IMR-90 (cell line): ENCODE data around the gene MPG. TPM values are rescaled to one million over a fixed set of nuclear protein-coding genes. Genes with fewer than 3 reads are reported as not detected.

Experiments
- ATAC-seq: fragments of 200-7000 bp; cut with Tn5 transposase; 2 replicates; pipeline ENCODE4 v1.9.1; 2020; ENCODE audit warnings: low read depth, mild to moderate bottlenecking, moderate library complexity
- BruUV-seq: library from RNA; stranded (reverse); fragments of 400-500 nt; replicated peaks from 2 replicates; lab custom pipeline; 2021; lab: Mats Ljungman, UMichigan
- CTCF ChIA-PET: fragments of 300-600 bp; formaldehyde crosslinking; extraction: SDS; loops from one replicate; lab custom pipeline; 2021; ENCODE audit warnings: antibody characterized with exemption; lab: Yijun Ruan, JAX
- POLR2A ChIA-PET: fragments of 300-600 bp; sonication (Branson Sonifier 250); formaldehyde crosslinking; loops from one replicate; lab custom pipeline; 2022; ENCODE audit warnings: antibody characterized with exemption; ENCODE audit not compliant: unreplicated experiment; lab: Charles Lee
- DNase-seq: peaks from one replicate; pipeline ENCODE4 v3.0.0; 2013
- H2AFZ ChIP-seq: replicated peaks from 2 replicates; pipeline ENCODE3; 2013; ENCODE audit warnings: low read length, mild to moderate bottlenecking; ENCODE audit not compliant: poor library complexity
- H2AK5ac ChIP-seq: 2 replicates; pipeline ENCODE4 v1.6.1; 2013; ENCODE audit warnings: low read depth, low read length, inconsistent platforms
- H2AK9ac ChIP-seq: replicated peaks from 2 replicates; pipeline ENCODE3; 2013; ENCODE audit warnings: mild to moderate bottlenecking, low read depth, low read length, moderate library complexity; ENCODE audit not compliant: poor library complexity
- H2BK120ac ChIP-seq: 2 replicates; pipeline ENCODE4 v1.6.1; 2013; ENCODE audit warnings: low read depth, low read length, inconsistent platforms
- H2BK15ac ChIP-seq: 3 replicates; pipeline ENCODE4 v1.6.1; 2013; ENCODE audit warnings: low read depth, low read length, inconsistent platforms
- H2BK20ac ChIP-seq: 2 replicates; pipeline ENCODE4 v1.6.1; 2013; ENCODE audit warnings: low read depth, mild to moderate bottlenecking, inconsistent platforms, low read length, moderate library complexity
- H2BK5ac ChIP-seq: 2 replicates; pipeline ENCODE4 v1.6.1; 2013; ENCODE audit warnings: mild to moderate bottlenecking, low read depth, low read length, inconsistent platforms; ENCODE audit not compliant: poor library complexity, severe bottlenecking
- H3K14ac ChIP-seq: replicated peaks from 2 replicates; pipeline ENCODE4 v1.6.1; 2013; ENCODE audit warnings: low read depth, low read length, inconsistent platforms
- H3K18ac ChIP-seq: 2 replicates; pipeline ENCODE4 v1.6.1; 2013; ENCODE audit warnings: low read depth, low read length, control low read depth
- H3K23ac ChIP-seq: 2 replicates; pipeline ENCODE4 v1.6.1; 2013; ENCODE audit warnings: low read depth, low read length, inconsistent platforms
- H3K27ac ChIP-seq: 2 replicates; pipeline ENCODE4 v1.5.1; 2013; ENCODE audit warnings: mild to moderate bottlenecking, control low read depth, low read length; ENCODE audit not compliant: insufficient read depth
- H3K27me3 ChIP-seq: 2 replicates; pipeline ENCODE4 v1.6.1; 2013; ENCODE audit warnings: low read length; ENCODE audit not compliant: control insufficient read depth, insufficient read depth
- H3K36me3 ChIP-seq: 2 replicates; pipeline ENCODE4 v1.6.1; 2013; ENCODE audit warnings: low read length, mixed read lengths; ENCODE audit not compliant: control insufficient read depth, insufficient read depth
- H3K4ac ChIP-seq: 2 replicates; pipeline ENCODE4 v1.6.1; 2013; ENCODE audit warnings: low read depth, low read length, inconsistent platforms
- H3K4me1 ChIP-seq: 2 replicates; pipeline ENCODE4 v1.6.1; 2013; ENCODE audit warnings: low read length, mixed read lengths; ENCODE audit not compliant: control insufficient read depth, insufficient read depth
- H3K4me2 ChIP-seq: 2 replicates; pipeline ENCODE4 v1.6.1; 2013; ENCODE audit warnings: low read depth, mild to moderate bottlenecking, control low read depth, low read length, moderate library complexity
- H3K4me3 ChIP-seq: 2 replicates; pipeline ENCODE4 v1.5.1; 2013; ENCODE audit warnings: low read depth, mild to moderate bottlenecking, control low read depth, low read length, moderate library complexity; ENCODE audit not compliant: insufficient read depth
- H3K56ac ChIP-seq: 2 replicates; pipeline ENCODE4 v1.6.1; 2013; ENCODE audit warnings: low read length, inconsistent platforms; ENCODE audit not compliant: insufficient read depth; ENCODE audit errors: extremely low read depth
- H3K79me1 ChIP-seq, 2 experiments: 2 replicates each; pipeline ENCODE4 v1.6.1; 2013; ENCODE audit warnings: low read length in 2 of 2, inconsistent platforms in 1 of 2, low read depth in 1 of 2
- H3K9ac ChIP-seq: 2 replicates; pipeline ENCODE4 v1.6.1; 2013; ENCODE audit warnings: low read depth, low read length, control low read depth
- H3K9me1 ChIP-seq: 2 replicates; pipeline ENCODE4 v1.6.1; 2013; ENCODE audit warnings: low read length, inconsistent platforms; ENCODE audit not compliant: insufficient read depth
- H3K9me3 ChIP-seq: 2 replicates; pipeline ENCODE4 v1.6.1; 2013; ENCODE audit warnings: low read length; ENCODE audit not compliant: control insufficient read depth, insufficient read depth
- H4K20me1 ChIP-seq: 2 replicates; pipeline ENCODE4 v1.6.1; 2013; ENCODE audit warnings: low read length, inconsistent platforms; ENCODE audit not compliant: insufficient read depth
- H4K5ac ChIP-seq: 2 replicates; pipeline ENCODE4 v1.6.1; 2013; ENCODE audit warnings: mild to moderate bottlenecking, low read depth, low read length, control low read depth
- H4K8ac ChIP-seq, 2 experiments: 2 replicates each; pipeline ENCODE4 v1.6.1; 2013; ENCODE audit warnings: low read depth in 2 of 2, low read length in 2 of 2, control low read depth in 1 of 2, inconsistent platforms in 1 of 2
- H4K91ac ChIP-seq: 2 replicates; pipeline ENCODE4 v1.6.1; 2013; ENCODE audit warnings: low read depth, low read length, inconsistent platforms; ENCODE audit not compliant: insufficient read depth
- BHLHE40 ChIP-seq: fragments of 150-350 bp; IDR thresholded peaks from 2 replicates; pipeline ENCODE4 v1.6.1; 2016; ENCODE audit warnings: mild to moderate bottlenecking, low read depth, low read length
- CHD1 ChIP-seq: IDR thresholded peaks from 2 replicates; pipeline ENCODE4 v1.6.1; 2012; ENCODE audit warnings: low read depth, low read length, improper control_type of control experiment
- FOS ChIP-seq: fragments of 150-350 bp; IDR thresholded peaks from 2 replicates; pipeline ENCODE4 v1.6.1; 2016; ENCODE audit warnings: low read depth, low read length
- MAZ ChIP-seq: IDR thresholded peaks from 2 replicates; pipeline ENCODE4 v1.6.1; 2012; ENCODE audit warnings: low read depth, mild to moderate bottlenecking, low read length, improper control_type of control experiment, moderate library complexity, borderline replicate concordance
- MXI1 ChIP-seq: IDR thresholded peaks from 2 replicates; pipeline ENCODE4 v1.6.1; 2012; ENCODE audit warnings: low read depth, mild to moderate bottlenecking, low read length, moderate library complexity, borderline replicate concordance
- NFE2L2 ChIP-seq: fragments of 150-350 bp; IDR thresholded peaks from 2 replicates; pipeline ENCODE4 v1.6.1; 2016; ENCODE audit warnings: low read depth, mild to moderate bottlenecking, low read length
- POLR2A ChIP-seq: IDR thresholded peaks from 2 replicates; pipeline ENCODE4 v1.6.1; 2012; ENCODE audit warnings: mild to moderate bottlenecking, low read depth, low read length
- RAD21 ChIP-seq: IDR thresholded peaks from 2 replicates; pipeline ENCODE4 v1.6.1; 2012; ENCODE audit warnings: low read length, improper control_type of control experiment
- RCOR1 ChIP-seq: IDR thresholded peaks from 2 replicates; pipeline ENCODE4 v1.6.1; 2012; ENCODE audit warnings: mild to moderate bottlenecking, low read length, improper control_type of control experiment; ENCODE audit not compliant: insufficient replicate concordance
- RFX5 ChIP-seq: IDR thresholded peaks from 2 replicates; pipeline ENCODE4 v1.8.0; 2012; ENCODE audit warnings: low read depth, mild to moderate bottlenecking, low read length, moderate library complexity
- USF2 ChIP-seq: fragments of 150-350 bp; IDR thresholded peaks from 2 replicates; pipeline ENCODE4 v1.6.1; 2017; ENCODE audit warnings: mild to moderate bottlenecking, antibody characterized with exemption, low read length, low read depth
- WGBS, 2 experiments: methylation state at CpG; one replicate each; pipeline versions ENCODE4 v1.1.5 to v1.1.7; 2013; ENCODE audit warnings: missing lambda C conversion rate in 2 of 2; ENCODE audit not compliant: insufficient read length in 1 of 2; ENCODE audit errors: extremely low coverage in 2 of 2; 5-methylcytosine and 5-hydroxymethylcytosine counted together
- dilution Hi-C: fragments of 300-500 bp; cut with HindIII; formaldehyde crosslinking; loops from one replicate; pipeline ENCODE4 v1.14.3; 2018; ENCODE audit warnings: low sequenced_read_pairs; ENCODE audit not compliant: unreplicated experiment
- in situ Hi-C: fragments of 300-500 bp; cut with MboI; formaldehyde crosslinking; loops from 3 replicates; pipeline ENCODE4 v1.14.3; 2019; ENCODE audit warnings: low sequenced_read_pairs, inconsistent platforms, mixed read lengths
- intact Hi-C: fragments of 100-400 bp; cut with micrococcal nuclease; formaldehyde crosslinking; loops from 2 replicates; pipeline ENCODE4 v1.10.0; 2022
- polyA plus RNA-seq, 3 experiments: library from polyadenylated mRNA; depleted of rRNA; stranded (reverse); fragments of >200 nt; gene quantifications; 2 replicates each; pipeline ENCODE4 v1.2.3, GENCODE V29; 2012; ENCODE audit warnings: low replicate concordance in 1 of 3
- total RNA-seq: library from RNA; depleted of rRNA; stranded (reverse); fragments of >200 nt; gene quantifications from 2 replicates; pipeline ENCODE4 v1.2.3, GENCODE V29; 2012
- TF ChIP-seq, protein P1 (sequence below): fragments of 150-350 bp; IDR thresholded peaks from 2 replicates; pipeline ENCODE4 v1.6.1; 2016; ENCODE audit warnings: low read depth, mild to moderate bottlenecking, low read length, moderate library complexity, borderline replicate concordance

The MPG gene
- total and polyA plus RNA-seq, 2 of the 4 experiments (the other 2 are of a cell fraction): 66.7 to 135 TPM

- Histone ChIP-seq H2AFZ (no peak overlapping the region), H3K27ac (no peak overlapping the region), H2BK5ac (no peak overlapping the region), H2BK20ac (no peak overlapping the region), H3K18ac (no peak overlapping the region), H4K20me1 (peaks cover 21% of the 10 kb centered on the region), H3K9me3 (no peaks in the 10 kb centered on the region), H3K4me3 (no peak overlapping the region), H4K8ac (no peak overlapping the region), H3K56ac (no peak overlapping the region), H2BK120ac (no peak overlapping the region), H3K4me1 (peaks cover 18% of the 10 kb centered on the region), H3K79me1 (peaks cover 12 to 67% of the 10 kb centered on the region in 2 experiments; a peak in 3 of 4 replicates), H3K9me1 (0 out of 2 replicates have a peak, but pooled peaks cover 10% of the 10 kb centered on the region), H3K14ac (no peak overlapping the region), H3K4me2 (no peak overlapping the region), H3K4ac (no peak overlapping the region), H3K36me3 (peaks cover 65% of the 10 kb centered on the region), H4K91ac (no peak overlapping the region), H2AK9ac (no peak overlapping the region), H3K23ac (no peak overlapping the region), H3K9ac (no peak overlapping the region), H4K5ac (no peak overlapping the region), H2AK5ac (no peak overlapping the region), H2BK15ac (no peak overlapping the region), H3K27me3 (no peaks in the 10 kb centered on the region)
- in situ Hi-C loops (no loop called here), intact Hi-C loops (no loop called here), dilution Hi-C loops (no loop called here)
- no peak for TF ChIP-seq MXI1
- no peak for TF ChIP-seq USF2
- TF ChIP-seq NFE2L2: no peak
- no peak for TF ChIP-seq POLR2A
- no peak for TF ChIP-seq MAZ
- TF ChIP-seq RCOR1: no peak
- TF ChIP-seq CHD1: no peak
- TF ChIP-seq RFX5: no peak
- TF ChIP-seq, protein P1, sequence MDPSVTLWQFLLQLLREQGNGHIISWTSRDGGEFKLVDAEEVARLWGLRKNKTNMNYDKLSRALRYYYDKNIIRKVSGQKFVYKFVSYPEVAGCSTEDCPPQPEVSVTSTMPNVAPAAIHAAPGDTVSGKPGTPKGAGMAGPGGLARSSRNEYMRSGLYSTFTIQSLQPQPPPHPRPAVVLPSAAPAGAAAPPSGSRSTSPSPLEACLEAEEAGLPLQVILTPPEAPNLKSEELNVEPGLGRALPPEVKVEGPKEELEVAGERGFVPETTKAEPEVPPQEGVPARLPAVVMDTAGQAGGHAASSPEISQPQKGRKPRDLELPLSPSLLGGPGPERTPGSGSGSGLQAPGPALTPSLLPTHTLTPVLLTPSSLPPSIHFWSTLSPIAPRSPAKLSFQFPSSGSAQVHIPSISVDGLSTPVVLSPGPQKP: no peak
- no peak for TF ChIP-seq BHLHE40
- no peak for TF ChIP-seq FOS
- TF ChIP-seq RAD21: no peak
- POLR2A ChIA-PET: no interaction called here
- 82% methylated on average over 6 of the region's 23 CpGs; no CpG with 5 or more reads in 1 of the 2 experiments for WGBS, 2 experiments
- ATAC-seq (no peak), DNase-seq (no peak)
- CTCF ChIA-PET: interaction anchor here (1.3 kb wide), 1 partner anchor 10 kb away, joined by 5 read pairs; no protein-coding TSS in a partner anchor
- no TSS peak for BruUV-seq
Measured at GRCh38 chr16:86483-86952, 8.5 kb downstream of the MPG start.
